Thyroid gland (tissue), 4 donors: Measurements from ENCODE around the gene AMPD2. TPM values are rescaled to one million over a fixed set of nuclear protein-coding genes. Genes with fewer than 3 reads are reported as not detected.

Source experiments
- DNase-seq, 2 donors: peaks; one replicate each; pipeline ENCODE4 v3.0.0-alpha.2; 2019
- H3K27ac ChIP-seq, 3 donors: fragments of 200-600 bp; sonication (generic); 1 replicate in 2 of 3; 2 replicates in 1 of 3; pipeline ENCODE4 v1.5.1; 2016 to 2019; ENCODE audit warnings: mild to moderate bottlenecking in 1 of 3, moderate library complexity in 1 of 3
- H3K27me3 ChIP-seq: fragments of 200-600 bp; sonication (generic); one replicate; pipeline ENCODE4 v1.5.1; 2019
- H3K36me3 ChIP-seq, 2 donors: fragments of 200-600 bp; sonication (generic); one replicate each; pipeline ENCODE4 v1.5.1; 2016 to 2019
- H3K4me1 ChIP-seq, 2 donors: fragments of 200-600 bp; sonication (generic); one replicate each; pipeline ENCODE4 v1.5.1; 2017 to 2019
- H3K4me3 ChIP-seq, 3 donors: fragments of 200-600 bp; sonication (generic); replicated peaks in 1 of 3; 1 replicate in 2 of 3; 2 replicates in 1 of 3; pipeline ENCODE4 v1.5.1; 2016; ENCODE audit warnings: mild to moderate bottlenecking in 1 of 3
- H3K9me3 ChIP-seq: fragments of 200-600 bp; sonication (generic); one replicate; pipeline ENCODE4 v1.5.1; 2017
- CTCF ChIP-seq, 6 experiments: fragments of 200-600 bp in 3 of 6; fragments of 450-650 bp in 3 of 6; sonication (generic) in 3 of 6; IDR thresholded peaks; one replicate each; pipeline ENCODE4 v1.5.1; 2016 to 2019; ENCODE audit warnings: antibody characterized with exemption in 6 of 6, mild to moderate bottlenecking in 2 of 6, inconsistent platforms in 1 of 6, moderate library complexity in 1 of 6
- POLR2A ChIP-seq, 2 donors: fragments of 450-650 bp; IDR thresholded peaks; one replicate each; pipeline ENCODE4 v1.6.1; 2017; ENCODE audit warnings: antibody characterized with exemption in 2 of 2, mild to moderate bottlenecking in 2 of 2, moderate library complexity in 1 of 2
- WGBS, 2 donors: methylation state at CpG; one replicate each; pipeline ENCODE4 v1.1.5; 2017; 5-methylcytosine and 5-hydroxymethylcytosine counted together
- intact Hi-C: fragments of 100-400 bp; cut with DNase I; formaldehyde crosslinking; loops from one replicate; pipeline ENCODE4 v1.15.1; 2023
- total RNA-seq, 4 donors: library from RNA; depleted of rRNA; stranded (reverse); fragments of >200 nt; gene quantifications; one replicate each; pipeline ENCODE4 v1.2.3, GENCODE V29; 2016

Gene AMPD2
- total RNA-seq, 4 donors from 2014 or later = 31.2 to 74.8 (median 46.8) TPM

GRCh38 chr1:109641861-109642260, 22.2 kb downstream of the AMPD2 start:
- 81 to 91% methylated on average over 2 of the region's 2 CpGs for WGBS, 2 donors
- no peak overlapping the region for H3K27ac ChIP-seq
- H3K27me3 ChIP-seq = no peaks in the 10 kb centered on the region
- no peak for DNase-seq
- H3K36me3 ChIP-seq = no peaks in the 10 kb centered on the region
- H3K4me3 ChIP-seq = no peak overlapping the region
- H3K4me1 ChIP-seq = peaks cover 0 to 9% of the 10 kb centered on the region in 2 donors
- H3K9me3 ChIP-seq = no peaks in the 10 kb centered on the region
- intact Hi-C loops = loop anchor here (2.0 kb wide), 1 partner anchor 131 kb away; no protein-coding TSS in a partner anchor
- no peak for TF ChIP-seq POLR2A (IDR thresholded peaks at IDR 0.05)

- Histone ChIP-seq H3K27me3 (no peaks in the 10 kb centered on the region), H3K9me3 (no peaks in the 10 kb centered on the region), H3K27ac (no peak overlapping the region), H3K4me3 (no peak overlapping the region), H3K4me1 (peaks cover 0 to 9% of the 10 kb centered on the region in 2 donors), H3K36me3 (no peaks in the 10 kb centered on the region)
- 73 to 87% methylated on average over 3 of the region's 3 CpGs for WGBS, 2 donors
- intact Hi-C loops = no loop called here
- no peak for DNase-seq
- TF ChIP-seq CTCF (IDR thresholded peaks at IDR 0.05) (no peak), POLR2A (IDR thresholded peaks at IDR 0.05) (no peak)
Observed at GRCh38 chr1:109642626-109643025, 23.0 kb downstream of the AMPD2 start.

- H3K27me3 ChIP-seq = no peaks in the 10 kb centered on the region
Observed at GRCh38 chr1:109643385-109644230, 24.0 kb downstream of the AMPD2 start.

GRCh38 chr1:109644670-109645069, 25.0 kb downstream of the AMPD2 start:
- WGBS, 2 donors = no CpG with 5 or more reads among the region's 10 CpGs
- Histone ChIP-seq H3K27ac (no peak overlapping the region), H3K9me3 (no peaks in the 10 kb centered on the region), H3K27me3 (no peaks in the 10 kb centered on the region), H3K4me3 (no peak overlapping the region), H3K4me1 (peaks cover 0 to 9% of the 10 kb centered on the region in 2 donors), H3K36me3 (no peaks in the 10 kb centered on the region)
- DNase-seq = no peak
- no peak for TF ChIP-seq POLR2A (IDR thresholded peaks at IDR 0.05)
- no peak for TF ChIP-seq CTCF (IDR thresholded peaks at IDR 0.05)
- intact Hi-C loops = no loop called here

More at GRCh38 chr1:109643385-109644230, 24.0 kb downstream of the AMPD2 start:
- H3K9me3 ChIP-seq = no peaks in the 10 kb centered on the region
- no peak overlapping the region for H3K4me3 ChIP-seq
- 54 to 83% methylated on average over 15 to 25 of the region's 32 CpGs for WGBS, 2 donors
- H3K36me3 ChIP-seq = no peaks in the 10 kb centered on the region
- no peak for TF ChIP-seq POLR2A (IDR thresholded peaks at IDR 0.05)
- TF ChIP-seq CTCF (IDR thresholded peaks at IDR 0.05) = peak; percentile 58 to 88 (median 86)
- intact Hi-C loops = no loop called here
- no peak overlapping the region for H3K27ac ChIP-seq
- peak; percentile 86 to 89 for DNase-seq
- peaks cover 0 to 9% of the 10 kb centered on the region in 2 donors for H3K4me1 ChIP-seq

GRCh38 chr1:109649491-109649914, 29.9 kb downstream of the AMPD2 start:
- Histone ChIP-seq H3K4me1 (peaks cover 0 to 2% of the 10 kb centered on the region in 2 donors), H3K27ac (no peak overlapping the region), H3K9me3 (no peaks in the 10 kb centered on the region), H3K36me3 (no peaks in the 10 kb centered on the region), H3K4me3 (no peak overlapping the region), H3K27me3 (no peaks in the 10 kb centered on the region)
- intact Hi-C loops = no loop called here
- 63 to 69% methylated on average over 4 of the region's 4 CpGs for WGBS, 2 donors
- DNase-seq = no peak
- TF ChIP-seq CTCF (IDR thresholded peaks at IDR 0.05) (peak in 2 of 6 experiments; percentile 16 to 23), POLR2A (IDR thresholded peaks at IDR 0.05) (no peak)
